GM19025 (cell line): ENCODE data around the gene PRKX.
A peak's percentile ranks its signal among the peaks of the same experiment; 100 is the strongest.
"Not testable (repeated sequence)": the region's sequence is repeated elsewhere in the genome, so short reads cannot be mapped to it uniquely, and the experiment has no call there.

ENCODE experiments used
- ATAC-seq: cut with Tn5 transposase; IDR thresholded peaks from one replicate; pipeline ENCODE4 v1.9.1; 2021; ENCODE audit warnings: mild to moderate bottlenecking, low read depth, moderate library complexity; ENCODE audit not compliant: unreplicated experiment

PRKX gene

GRCh38 chrX:3713225-3713936, at the start of gene PRKX:
Gene PRKX, minus strand, starts transcription at chrX:3713649. Its CDS starts 396 bp downstream, at chrX:3713253.
- peak; percentile 80 for ATAC-seq

- ATAC-seq, result no peak
Measured at GRCh38 chrX:3763111-3763510, 49.7 kb upstream of the PRKX start.

- no peak for ATAC-seq
Measured at GRCh38 chrX:3757510-3758025, 44.1 kb upstream of the PRKX start.

- no peak for ATAC-seq
Measured at GRCh38 chrX:3748052-3748559, 34.7 kb upstream of the PRKX start.

- ATAC-seq, result no peak
Measured at GRCh38 chrX:3743801-3744439, 30.5 kb upstream of the PRKX start.

- not testable (repeated sequence) for ATAC-seq
Measured at GRCh38 chrX:3740946-3741345, 27.5 kb upstream of the PRKX start.

- no peak for ATAC-seq
Measured at GRCh38 chrX:3738509-3738908, 25.1 kb upstream of the PRKX start.

GRCh38 chrX:3736536-3736935, 23.1 kb upstream of the PRKX start:
- ATAC-seq, result not testable (repeated sequence)

GRCh38 chrX:3735891-3736290, 22.4 kb upstream of the PRKX start:
- ATAC-seq, result not testable (repeated sequence)

GRCh38 chrX:3734456-3734855, 21.0 kb upstream of the PRKX start:
- ATAC-seq, result not testable (repeated sequence)

- ATAC-seq, result no peak
Measured at GRCh38 chrX:3733043-3733430, 19.6 kb upstream of the PRKX start.

- ATAC-seq, result not testable (repeated sequence)
Measured at GRCh38 chrX:3732326-3733042, 19.0 kb upstream of the PRKX start.

- no peak for ATAC-seq
Measured at GRCh38 chrX:3728454-3728853, 15.0 kb upstream of the PRKX start.

- ATAC-seq, result not testable (repeated sequence)
Measured at GRCh38 chrX:3723460-3723859, 10.0 kb upstream of the PRKX start.

GRCh38 chrX:3717742-3718420, 4.4 kb upstream of the PRKX start:
- ATAC-seq, result no peak

- no peak for ATAC-seq
Measured at GRCh38 chrX:3715921-3716320, 2.5 kb upstream of the PRKX start.

GRCh38 chrX:3714706-3715479, 1.4 kb upstream of the PRKX start:
- ATAC-seq, result not testable (repeated sequence)

- no peak for ATAC-seq
Measured at GRCh38 chrX:3713937-3714434, 537 bp upstream of the PRKX start.

GRCh38 chrX:3712870-3713224, 602 bp downstream of the PRKX start:
- ATAC-seq, result peak; percentile 13
